HG03432 (cell line): Measurements from ENCODE around the gene ATG16L1.

Experiments used
- ATAC-seq: cut with Tn5 transposase; IDR thresholded peaks from one replicate; pipeline ENCODE4 v1.9.1; 2021; ENCODE audit warnings: mild to moderate bottlenecking, moderate library complexity; ENCODE audit not compliant: unreplicated experiment

ATG16L1 gene

DNA sequence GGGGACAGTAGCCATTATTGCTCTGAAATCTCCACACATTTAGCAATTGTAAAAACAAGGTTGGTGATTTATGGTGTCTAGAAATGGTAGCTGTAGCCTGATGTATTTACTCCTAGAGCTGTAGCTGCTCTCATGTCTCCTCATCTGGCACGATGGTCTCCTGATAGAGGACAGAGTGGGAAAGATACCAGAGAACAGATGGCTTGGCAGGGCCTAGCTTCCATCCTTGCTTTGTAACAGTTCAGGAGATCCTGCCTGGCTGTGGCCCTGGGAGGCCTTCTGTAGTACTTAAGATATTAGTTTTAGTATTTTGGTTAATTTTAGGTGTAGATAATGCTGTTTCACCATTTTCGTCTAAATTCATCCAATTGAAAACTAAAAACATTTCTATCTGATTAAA lies 6.7 kb downstream of the ATG16L1 start:
- no peak for ATAC-seq

DNA sequence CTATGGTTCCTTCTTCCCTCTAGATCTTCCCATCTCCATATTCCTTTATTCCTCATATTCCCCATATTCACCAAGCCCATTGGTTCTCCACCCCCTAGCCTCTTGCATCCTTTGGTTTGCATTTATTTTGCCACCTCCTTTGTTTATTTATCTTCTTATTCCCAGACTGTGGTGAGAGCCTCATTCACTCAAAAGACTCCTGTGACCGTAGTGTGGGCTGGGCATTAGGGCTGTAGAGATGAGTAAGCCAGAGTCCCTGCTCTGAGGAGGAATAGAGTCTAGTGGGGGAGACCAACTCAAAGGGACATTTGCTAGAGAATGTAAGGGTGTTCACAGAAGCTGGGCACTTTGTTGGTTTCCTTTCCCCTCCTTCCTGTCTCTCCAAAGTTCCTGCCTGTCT lies 8.3 kb downstream of the ATG16L1 start:
- ATAC-seq: no peak

DNA sequence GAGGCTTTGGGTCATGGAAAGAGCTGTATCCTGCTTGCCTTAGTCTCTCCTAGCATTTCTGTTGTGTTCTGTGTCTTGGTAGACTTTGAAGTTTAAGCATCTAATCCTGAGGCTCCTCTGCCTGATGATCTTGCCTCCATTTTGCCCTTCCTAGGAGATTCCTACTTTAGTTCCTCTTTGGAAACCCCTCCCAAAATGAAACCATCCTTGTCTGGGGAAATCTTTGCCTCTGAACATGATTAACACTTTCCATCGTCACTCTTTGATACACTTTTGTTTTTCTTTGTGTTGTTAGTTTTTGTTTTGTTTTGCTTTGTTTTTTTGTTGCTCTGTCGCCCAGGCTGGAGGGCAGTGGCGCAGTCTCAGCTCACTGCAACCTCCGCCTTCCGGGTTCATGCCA lies 9.2 kb downstream of the ATG16L1 start:
- ATAC-seq: no peak

- ATAC-seq: peak; percentile 51
These were observed 10.5 kb downstream of the ATG16L1 start for GRCh38 chr2:233261819-233262555.

DNA sequence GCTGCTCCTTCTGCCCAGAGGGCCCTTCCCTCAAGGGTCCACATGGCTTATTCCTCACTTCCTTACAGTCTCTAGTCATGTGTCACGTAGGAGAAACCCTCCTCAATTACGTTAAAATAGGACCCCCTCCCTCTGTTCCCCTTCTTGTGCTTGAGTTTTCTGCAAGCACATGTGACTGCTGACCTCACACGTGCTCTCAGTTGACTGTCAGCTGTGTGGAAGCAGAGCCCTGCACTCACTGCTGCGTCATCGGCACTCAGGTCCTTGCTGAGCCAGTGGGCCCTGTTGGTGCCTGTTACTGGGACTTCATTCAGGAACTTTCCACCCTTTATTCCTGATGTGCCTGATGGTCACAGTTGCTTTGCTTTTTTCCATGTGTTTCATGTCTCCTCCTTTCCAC lies 11.1 kb downstream of the ATG16L1 start:
- ATAC-seq: no peak

DNA sequence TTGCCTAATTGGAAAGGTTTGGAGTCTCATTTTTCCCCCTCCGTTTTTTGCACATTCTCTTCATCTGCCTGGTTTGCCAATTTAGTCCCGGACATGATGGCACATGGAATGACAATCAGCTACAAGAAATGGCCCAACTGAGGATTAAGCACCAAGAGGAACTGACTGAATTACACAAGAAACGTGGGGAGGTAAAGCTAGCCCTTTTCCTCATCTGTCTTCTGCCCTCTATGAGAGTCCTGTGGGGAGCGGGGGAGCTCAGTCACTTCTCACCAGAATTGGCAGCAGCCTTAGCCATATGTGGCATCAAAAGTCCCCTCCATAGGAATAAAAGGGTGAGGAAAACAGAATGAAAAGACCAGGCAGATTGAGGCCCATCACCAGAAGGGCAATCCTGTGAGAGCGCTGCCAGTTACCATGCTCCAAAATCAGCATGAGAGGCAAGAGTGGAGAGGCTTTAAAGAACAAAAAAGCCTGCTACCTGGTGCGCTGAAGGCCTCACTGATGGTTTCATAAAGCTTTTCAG lies 11.6 kb downstream of the ATG16L1 start:
- no peak for ATAC-seq

DNA sequence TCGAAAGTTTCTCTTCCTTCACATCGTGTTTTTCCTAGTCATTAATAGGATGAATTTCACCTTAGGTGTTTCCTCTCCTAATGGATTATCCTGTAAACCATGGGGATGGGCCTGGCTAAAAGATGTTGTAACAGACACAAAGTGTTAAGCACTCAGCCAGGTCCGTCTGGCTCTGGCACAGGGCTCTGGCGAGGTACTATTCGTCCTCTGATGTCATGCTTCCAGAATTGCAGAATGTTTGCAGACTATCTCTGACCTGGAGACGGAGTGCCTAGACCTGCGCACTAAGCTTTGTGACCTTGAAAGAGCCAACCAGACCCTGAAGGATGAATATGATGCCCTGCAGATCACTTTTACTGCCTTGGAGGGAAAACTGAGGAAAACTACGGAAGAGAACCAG lies 13.2 kb downstream of the ATG16L1 start:
- ATAC-seq: no peak

DNA sequence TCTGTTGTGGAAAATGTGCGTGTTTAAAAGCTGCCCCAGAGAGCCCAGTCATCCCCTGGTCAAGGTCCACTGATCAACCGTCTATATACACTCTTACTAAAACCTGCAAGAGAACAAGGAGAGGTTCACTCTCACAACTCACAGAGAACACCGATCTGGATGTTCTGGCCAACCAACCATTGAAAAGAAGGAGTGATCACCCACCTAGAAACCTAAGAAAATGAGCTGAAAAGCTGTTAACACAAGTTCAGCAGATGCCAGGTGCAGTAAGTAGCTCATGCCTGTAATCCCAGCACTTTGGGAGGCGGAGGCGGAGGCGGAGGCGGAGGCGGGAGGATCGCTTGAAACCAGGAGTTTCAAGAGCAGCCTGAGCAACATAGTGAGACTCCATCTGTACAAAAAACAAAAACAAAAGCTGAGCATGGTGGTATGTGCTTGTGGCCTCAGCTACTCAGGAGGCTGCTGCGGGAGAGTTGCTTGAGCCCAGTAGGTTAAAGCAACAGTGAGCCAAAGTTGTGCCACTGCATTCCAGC lies 14.5 kb downstream of the ATG16L1 start:
- ATAC-seq: no peak

DNA sequence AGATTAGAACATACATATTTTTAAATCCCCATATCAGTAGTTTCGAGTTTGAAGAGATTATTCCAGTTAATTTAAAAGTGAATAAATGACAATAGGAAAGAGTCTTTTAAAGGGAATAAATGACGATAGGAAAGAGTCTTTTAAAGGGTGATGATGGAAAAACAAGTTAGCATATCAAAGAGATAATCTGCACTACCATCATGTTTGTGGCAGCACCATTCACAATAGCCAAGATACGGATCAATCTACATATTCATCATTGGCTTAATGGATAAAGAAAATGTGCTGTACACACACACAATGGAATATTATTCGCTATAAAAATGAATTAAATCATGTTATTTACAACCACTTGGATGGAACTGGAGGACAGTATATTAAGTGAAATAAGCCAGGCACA lies 15.0 kb downstream of the ATG16L1 start:
- ATAC-seq: no peak

DNA sequence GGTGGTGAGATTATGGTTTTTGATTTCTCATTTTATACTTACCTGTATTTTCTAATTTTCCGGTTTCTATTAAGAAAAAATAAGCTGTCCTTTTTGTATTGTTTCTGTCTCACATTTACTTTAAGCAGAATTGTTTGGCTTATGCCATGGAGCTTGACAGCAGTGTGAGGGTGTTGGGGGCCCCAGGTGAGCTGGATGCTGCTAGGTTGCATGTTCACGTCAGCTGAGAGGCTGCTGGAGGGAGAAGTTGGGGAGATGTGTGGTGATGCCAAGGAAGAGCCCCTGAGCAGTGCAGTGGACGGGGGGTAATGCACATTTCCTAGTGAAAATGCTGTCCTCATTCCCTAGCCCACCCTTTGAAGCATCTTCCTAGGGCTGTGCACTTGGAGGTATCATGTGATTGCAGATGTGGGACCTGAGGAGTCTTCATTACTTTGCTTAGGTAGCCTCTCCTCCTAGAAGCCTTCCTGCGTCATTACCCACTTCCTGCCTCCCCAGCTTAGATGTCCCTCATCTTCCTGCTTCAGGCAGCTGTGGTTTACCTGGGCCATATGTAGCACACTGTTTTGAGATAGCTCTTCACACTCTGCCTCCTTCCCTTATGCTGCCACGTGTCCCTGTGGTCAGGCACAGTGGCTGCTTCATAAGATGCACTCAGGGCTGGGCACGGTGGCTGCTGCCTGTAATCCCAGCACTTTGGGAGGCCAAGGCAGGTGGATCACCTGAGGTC lies 16.2 kb downstream of the ATG16L1 start:
- ATAC-seq: peak; percentile 76

DNA sequence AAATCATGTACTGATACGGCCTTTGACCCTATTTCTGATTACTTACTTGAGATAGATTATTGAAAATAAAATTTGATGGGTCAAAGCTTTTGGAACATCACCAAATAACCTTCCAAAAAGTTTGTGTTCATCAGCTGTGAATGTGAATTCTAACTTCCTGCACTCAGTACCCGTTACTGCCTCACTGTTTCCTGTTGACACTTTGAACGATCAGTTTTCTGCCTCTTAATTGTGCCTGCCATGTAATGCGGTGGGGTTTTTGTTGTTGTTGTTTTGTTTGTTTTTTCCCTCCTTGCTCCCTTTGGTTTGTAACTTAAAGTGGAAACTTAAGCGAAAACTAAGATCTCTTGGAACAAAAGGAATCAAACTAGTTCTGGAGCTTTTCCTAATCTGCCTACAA lies 18.9 kb downstream of the ATG16L1 start:
- ATAC-seq: no peak

GRCh38 chr2:233270951-233271350 lies 19.5 kb downstream of the ATG16L1 start:
- ATAC-seq: no peak

DNA sequence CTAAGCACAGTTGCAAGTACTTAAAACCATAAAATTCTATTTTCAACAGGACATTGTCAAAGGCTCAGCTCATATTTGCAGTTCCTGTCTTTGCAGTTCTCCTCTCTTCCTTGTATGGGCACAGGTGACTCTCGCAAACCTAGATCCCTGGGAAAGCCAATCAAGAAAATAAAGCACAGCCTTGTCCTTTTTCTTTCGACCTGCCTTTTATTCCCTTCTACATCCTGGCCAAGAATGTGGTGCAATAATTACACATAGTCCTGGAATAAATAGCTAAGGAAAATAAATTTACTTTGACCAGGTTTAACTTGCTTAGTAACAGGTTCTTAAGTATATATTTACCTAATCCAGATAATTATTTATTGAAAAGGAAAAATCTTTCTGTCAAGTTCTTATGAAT lies 20.2 kb downstream of the ATG16L1 start:
- no peak for ATAC-seq

GRCh38 chr2:233273120-233273519 lies 21.6 kb downstream of the ATG16L1 start:
- ATAC-seq: no peak

DNA sequence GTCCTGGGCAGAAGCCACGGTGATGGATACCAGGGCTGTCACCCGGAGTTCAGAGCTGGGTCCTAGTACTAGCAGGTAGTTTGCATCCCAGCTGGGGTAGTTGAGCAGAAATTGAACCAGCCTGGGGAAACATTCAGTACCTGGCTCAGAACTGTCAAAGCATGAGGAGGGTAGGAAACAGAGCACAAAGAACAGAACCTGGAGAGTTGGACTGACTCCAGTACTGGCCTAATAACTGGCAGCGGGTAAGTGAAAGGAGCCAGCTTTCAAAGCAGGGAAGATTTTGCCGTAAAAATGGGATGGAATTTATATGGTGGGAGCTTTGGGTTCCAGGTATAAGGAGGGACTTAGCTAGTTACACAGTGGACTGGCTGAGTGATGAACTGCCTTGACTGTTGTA lies 23.8 kb downstream of the ATG16L1 start:
- no peak for ATAC-seq

- no peak for ATAC-seq
These were observed 27.4 kb downstream of the ATG16L1 start for GRCh38 chr2:233278921-233279320.

DNA sequence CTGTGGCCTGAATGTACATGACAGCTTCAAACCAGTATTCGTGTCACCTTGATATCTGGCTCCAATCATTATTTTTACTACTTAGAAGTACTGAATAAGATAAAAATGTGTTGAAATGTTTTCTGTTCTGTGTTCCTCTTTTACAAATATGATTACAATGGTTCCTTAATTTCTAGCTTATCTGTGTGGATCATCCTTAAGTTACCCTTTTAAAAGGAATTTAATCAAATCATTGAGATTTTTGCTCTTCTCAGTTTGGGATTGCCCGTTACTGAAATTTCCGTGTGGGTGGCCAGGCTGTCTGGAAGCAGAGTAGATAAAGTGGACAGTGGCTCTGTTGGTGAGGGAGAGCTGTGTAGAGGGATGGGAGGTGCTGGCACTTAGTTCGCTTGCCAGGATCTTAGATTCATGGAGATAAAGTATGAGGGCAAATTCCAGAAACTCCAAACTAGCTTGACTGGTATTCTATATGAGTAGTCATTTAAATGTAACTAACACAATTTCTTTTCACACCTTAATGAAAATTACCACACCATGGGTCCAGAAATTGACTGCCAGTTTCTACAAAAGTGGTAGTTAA lies 28.7 kb downstream of the ATG16L1 start:
- ATAC-seq: no peak

DNA sequence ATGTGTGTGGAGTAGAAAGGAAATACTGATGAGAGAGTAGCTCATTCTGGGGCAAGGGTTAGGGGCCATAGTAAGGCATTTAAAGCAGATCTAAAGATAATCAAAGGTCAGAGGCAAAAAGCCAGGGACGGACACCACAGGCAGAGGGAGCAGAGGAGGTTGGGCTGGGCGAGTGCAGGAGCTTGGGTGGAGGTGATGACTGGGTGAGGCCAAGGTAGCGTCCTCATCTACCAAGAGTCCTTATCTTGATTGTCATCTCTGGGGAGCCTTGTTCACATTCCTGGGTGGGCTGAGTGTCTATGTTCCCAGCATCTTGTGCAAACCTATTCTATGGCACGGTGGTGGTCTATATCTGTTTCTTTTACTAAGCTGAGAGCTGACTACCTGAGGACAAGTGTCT lies 30.1 kb downstream of the ATG16L1 start:
- no peak for ATAC-seq

DNA sequence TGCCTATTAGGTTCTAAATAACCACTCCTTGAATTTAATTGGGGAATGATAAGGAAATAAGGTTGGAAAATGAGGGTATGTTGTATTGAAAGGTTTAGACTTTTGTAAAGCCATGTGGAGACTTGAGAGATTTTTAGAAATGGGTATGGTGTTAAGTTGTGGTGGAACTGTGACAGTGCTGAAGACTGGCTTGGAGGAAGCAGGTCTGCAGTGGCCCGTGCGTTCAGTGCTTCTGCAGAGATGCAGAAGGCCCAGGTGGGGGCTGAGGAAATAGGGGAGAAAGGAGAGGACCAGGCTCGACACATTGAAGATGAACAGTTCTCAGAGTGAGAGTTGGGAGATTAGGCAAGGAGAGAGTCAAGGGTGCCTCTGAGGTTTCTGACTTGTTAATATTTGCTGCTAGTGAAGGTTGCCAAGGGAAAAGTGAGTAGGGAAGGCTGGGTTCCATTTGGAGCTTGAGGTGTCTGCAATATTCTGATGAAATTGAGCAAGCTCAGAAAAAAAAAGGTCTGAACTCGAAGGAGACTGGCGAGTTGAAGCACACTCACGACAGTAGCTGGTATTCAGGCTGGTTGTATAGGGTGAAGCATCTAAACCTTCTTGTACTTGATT lies 30.6 kb downstream of the ATG16L1 start:
- ATAC-seq: no peak

GRCh38 chr2:233285921-233286320 lies 34.4 kb downstream of the ATG16L1 start:
- no peak for ATAC-seq

DNA sequence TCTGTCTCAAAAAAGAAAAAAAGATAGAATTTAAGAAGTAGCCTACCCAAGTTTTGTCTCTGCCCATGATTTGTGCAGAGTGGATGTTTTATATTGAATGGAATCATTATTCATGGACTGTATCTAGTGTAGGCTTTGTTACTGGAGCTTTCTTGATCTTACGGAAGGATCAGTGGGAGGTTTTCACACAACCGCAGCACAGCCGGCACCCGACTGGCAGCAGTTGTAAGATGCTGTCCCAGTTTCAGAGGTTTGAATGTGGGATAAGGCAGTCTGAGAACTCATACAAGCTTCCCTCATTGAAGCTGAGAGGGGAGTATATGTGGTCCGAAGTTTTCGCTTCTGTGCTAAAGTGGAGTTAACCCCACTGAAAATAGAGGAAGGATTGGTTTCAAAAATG lies 36.4 kb downstream of the ATG16L1 start:
- ATAC-seq: no peak
